HG03159 (cell line): ENCODE data around the gene SPATA2.

ENCODE experiments used
- ATAC-seq: cut with Tn5 transposase; IDR thresholded peaks from one replicate; pipeline ENCODE4 v1.9.1; 2021; ENCODE audit warnings: mild to moderate bottlenecking, moderate library complexity; ENCODE audit not compliant: unreplicated experiment

The SPATA2 gene

GRCh38 chr20:49886571-49887213, 28.6 kb downstream of the SPATA2 start:
- no peak for ATAC-seq

DNA sequence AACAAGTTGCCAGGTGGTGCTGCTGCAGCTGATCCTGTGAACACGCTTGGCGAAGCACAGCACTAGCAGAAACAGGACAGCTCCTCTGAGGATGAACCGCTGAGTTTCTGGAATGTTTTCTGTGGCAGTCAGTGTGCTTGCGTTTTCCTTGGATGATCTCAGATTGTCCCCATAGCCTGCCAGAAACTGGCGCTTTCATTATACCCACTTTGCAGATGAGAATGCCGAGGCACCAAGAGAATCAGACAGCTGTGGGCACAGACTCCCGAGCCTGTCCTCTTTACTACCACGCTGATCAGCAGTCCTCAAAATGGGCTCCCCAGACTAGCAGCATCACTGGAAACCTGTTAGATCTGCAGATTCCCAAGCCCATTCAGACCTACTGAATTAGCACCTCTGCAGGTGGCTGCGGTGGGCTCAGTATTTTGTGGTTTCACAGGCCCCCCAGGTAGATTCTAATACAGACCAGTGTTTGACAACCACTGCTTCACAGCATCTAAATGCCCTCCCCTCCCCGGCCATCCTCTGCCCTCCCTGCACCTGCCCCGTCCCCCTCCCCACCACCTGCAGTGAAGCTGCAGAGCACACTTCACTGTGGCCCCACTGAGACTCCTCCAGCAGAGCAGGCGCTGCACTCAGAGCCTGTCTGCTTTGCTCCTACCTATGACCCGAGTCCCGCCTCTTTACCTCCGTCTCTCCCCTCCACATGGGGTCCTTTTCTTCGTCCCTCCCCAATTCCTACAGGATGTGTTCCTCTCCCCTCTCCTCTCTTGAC, 29.6 kb downstream of the SPATA2 start:
- ATAC-seq, result no peak

DNA sequence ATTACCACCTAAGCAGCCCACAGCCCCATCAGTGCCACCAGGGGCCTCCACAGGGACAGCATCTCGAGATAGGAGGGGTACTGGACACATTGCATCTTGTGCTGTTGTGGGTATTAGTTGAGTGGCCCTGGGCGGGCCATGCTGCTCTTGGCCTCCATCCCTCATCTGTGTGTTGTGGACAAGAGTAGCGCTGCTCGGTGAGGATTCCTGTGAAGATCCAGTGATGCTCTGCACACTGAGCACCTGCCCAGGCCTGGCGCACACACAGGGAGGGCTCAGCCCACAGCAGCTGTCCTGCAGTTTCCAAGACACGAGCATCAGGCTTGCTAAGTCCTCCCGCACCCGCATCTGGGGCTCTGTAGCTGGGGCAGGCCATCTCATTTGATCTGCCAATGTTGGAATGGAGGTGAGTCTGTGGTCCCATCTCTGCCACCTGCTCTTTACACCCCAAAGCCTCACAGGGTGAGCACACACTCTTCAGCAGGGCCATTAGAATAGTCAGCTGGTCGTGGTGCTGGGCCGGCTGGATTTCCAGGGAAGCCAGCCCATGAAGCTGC, 32.0 kb downstream of the SPATA2 start:
- no peak for ATAC-seq

- no peak for ATAC-seq
Measured at GRCh38 chr20:49882171-49882970, 33.0 kb downstream of the SPATA2 start.

DNA sequence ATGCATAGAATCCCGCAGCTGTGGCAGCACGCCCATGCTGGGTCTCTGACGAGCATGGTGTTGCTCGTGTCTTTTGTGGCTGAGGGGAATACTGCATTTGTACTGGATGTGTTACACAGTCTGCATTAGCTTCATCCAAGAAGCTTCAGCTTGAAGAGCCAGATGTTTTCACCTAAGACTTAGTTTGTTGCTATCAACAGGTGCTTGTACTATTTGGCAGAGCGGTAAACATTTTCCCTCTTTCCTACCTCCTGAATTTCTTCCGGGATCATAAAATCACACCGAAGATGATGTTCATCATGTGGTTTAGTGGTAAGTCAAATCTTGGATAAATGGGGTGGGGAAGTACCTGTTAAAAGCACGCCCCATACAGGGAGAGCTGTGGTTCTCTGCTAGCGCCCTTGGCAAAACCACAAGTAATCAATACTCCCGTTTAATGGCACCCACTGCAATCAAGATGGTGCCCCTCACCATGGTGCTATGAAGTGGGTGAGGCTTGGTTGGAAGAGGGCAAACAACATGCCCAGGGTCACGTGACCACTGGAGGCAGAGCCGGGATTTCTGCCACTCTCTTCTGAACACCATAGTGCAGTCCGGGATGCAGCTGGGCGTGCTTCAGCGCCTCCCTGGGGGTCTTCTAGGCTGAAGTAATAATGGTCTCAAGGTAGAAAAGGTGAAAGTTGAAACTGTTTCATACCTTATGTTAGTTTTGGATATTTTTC, 34.4 kb downstream of the SPATA2 start:
- ATAC-seq, result no peak

GRCh38 chr20:49880177-49880576, 35.2 kb downstream of the SPATA2 start:
- no peak for ATAC-seq

GRCh38 chr20:49878977-49879376, 36.4 kb downstream of the SPATA2 start:
- ATAC-seq, result no peak

- no peak for ATAC-seq
Measured at GRCh38 chr20:49877386-49877921, 37.9 kb downstream of the SPATA2 start.

DNA sequence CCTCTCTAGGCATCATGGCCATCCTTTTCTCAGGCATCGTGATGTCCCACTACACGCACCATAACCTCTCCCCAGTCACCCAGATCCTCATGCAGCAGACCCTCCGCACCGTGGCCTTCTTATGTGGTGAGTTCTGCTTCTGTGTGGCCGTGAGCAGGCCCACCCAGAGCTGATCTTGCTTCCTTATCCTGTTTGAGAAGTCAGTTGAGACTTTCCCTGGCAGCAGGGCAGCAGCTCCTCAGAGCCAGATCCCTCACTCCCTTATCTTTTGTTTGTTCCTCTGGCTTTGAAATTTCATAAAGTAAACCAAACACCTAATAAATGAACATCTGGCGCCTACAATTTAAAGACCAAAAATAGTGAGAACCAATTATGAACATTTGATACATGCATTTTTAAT, 40.6 kb downstream of the SPATA2 start:
- ATAC-seq, result no peak

DNA sequence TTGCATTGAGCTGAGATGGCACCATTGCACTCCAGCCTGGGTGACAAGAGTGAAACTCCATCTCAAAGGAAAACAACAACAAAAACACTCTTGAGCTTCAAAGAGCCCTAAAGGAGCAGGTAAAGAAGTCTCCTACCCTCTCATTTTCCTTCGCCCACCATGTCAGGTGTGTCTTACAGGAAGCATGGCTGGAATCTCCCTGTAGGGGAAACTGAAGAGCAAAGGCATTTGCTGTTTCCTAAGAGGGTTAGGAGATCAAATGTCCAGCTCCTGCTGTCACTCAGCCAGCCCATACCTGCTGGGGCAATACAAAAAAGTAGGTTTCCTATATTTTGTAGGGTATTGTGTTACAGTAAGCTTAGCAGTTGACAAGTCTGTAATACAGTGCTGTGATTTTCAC, 43.3 kb downstream of the SPATA2 start:
- no peak for ATAC-seq

DNA sequence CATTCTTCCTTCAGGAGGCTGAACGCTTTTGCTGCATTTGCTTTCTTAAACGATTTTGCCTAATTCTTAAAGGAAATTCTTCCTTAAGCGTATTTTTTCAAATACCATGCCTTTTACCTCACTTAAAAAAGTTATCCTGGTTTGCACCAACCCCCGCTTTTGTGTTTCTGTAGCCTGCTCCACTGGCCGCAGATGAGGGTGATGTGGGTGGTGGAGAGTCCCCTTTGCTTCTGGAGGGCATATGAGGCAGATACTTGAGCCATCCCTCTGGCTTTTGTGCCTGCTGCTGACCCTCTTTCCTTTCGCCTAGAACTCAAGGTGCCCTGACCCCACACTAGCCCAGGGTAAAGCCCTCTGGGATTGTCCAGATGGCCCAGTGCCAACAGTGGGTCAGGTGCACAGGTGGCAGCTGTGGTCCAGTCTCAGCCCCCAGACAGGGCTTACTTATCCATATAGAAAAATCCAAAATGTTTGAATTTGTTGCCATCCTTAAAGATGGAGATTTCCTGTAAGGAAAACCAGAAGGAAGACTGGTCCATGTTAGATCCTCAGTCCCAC, 43.9 kb downstream of the SPATA2 start:
- no peak for ATAC-seq

GRCh38 chr20:49870261-49870660, 45.1 kb downstream of the SPATA2 start:
- ATAC-seq, result no peak

DNA sequence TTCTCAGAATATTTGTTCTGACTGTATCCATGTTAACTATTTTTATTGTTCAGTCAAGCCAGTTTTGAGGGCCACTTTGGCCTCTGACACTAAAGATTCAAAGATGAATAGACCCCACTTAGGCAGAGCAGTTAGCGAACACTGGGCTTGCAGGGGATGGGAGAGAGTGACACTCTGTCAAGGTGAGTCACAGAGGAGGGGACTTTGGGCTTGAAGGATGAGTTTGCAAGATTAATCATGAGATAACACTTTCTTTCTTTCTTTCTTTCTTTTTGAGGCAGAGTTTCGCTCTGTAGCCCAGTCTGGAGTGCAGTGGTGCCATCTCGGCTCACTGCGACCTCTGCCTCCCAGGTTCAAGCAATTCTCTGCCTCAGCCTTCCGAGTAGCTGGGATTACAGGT, 46.4 kb downstream of the SPATA2 start:
- no peak for ATAC-seq

DNA sequence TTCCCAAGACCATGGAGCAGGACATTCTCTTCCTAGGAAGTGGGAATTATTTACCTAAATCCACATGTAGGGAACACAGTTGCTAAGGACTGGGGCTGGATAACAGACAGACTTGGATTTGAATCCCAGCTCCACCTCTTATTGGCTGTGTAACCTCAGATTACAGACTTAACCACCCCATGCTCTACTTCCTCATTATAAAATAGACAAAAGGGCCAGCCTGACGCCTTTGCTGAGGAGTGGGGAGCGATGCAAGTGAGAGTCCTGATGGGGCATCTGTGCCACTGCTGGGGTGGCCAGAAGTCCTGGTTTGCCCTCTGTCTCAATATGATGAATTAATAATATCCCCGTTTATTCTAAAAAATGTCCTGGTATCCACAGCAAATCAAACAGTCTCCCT, 46.8 kb downstream of the SPATA2 start:
- ATAC-seq, result no peak

DNA sequence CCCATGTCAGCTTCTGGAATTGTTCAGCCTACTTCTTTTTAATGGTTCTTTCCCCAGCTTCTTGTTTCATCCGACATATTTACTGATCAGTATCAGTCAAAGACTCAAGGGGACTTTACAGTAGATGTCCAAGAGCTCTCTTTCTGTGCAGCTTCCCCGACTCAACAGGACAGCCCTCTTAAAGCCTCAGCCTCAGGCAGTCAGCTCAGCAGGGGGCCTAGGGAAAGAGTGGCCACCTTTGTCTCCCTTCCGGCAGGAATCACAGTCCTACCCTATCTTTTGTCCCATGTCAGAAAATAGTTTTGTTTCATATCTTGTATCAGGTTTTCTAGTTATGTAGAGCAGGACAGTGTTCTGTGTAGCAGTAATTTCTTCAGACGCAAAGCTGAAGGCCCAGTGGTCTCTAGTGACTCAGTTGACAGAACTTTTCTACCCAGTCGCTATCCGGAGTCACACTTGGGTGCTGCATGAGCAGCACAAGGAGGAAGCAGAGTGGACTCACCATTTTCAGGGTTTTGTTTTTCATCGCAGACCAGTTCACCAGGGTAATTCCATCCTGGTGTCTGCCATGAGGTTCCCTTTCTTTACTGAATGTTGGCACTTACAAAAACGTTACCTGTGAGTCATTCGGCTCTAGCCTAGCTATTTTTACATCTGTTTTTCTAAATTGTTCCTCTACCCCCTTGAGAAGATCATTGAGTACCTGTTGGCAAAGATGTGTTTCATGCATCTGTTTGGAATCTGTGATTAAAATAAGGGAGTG, 47.7 kb downstream of the SPATA2 start:
- no peak for ATAC-seq

DNA sequence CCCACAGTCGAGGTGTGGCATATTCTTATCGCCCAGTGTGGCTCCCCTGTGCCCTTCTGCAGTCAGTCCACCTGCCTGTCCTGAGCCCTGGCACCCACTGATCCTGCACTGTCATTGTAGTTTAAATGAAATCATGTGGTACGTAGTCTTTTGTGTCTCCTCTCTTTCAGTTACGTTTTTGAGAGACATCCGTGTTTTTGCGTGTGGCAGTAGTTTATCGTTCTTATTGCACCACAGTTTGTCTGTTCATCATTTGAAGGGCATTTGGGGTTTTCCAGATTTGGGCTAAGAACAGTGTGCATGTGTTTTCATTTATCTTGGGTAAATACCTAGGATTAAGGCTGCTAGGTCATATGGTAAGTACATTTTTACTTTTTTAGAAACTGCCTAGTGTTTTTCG, 49.3 kb downstream of the SPATA2 start:
- no peak for ATAC-seq

DNA sequence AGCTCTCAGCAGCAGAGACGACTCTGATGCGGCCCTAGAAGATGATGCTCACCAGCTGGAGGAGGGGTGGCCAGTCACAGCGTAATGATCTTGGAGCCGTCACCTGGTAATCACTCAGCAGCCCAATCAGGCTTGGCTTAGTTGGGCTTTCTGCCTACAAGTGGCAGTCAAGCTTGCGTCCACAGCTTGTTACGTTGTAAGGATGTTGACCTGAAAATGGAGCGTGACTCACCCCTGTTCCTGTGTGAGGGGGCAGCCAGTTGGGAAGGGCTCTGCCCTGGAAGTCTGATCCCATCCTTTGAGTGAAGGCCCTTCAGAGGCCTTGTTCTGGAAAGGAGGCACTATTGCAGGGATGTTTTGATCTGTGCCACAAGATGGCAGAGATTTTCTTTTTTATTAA, 49.8 kb downstream of the SPATA2 start:
- ATAC-seq, result no peak

- no peak for ATAC-seq
Measured at GRCh38 chr20:49863666-49864065, 51.7 kb downstream of the SPATA2 start.

DNA sequence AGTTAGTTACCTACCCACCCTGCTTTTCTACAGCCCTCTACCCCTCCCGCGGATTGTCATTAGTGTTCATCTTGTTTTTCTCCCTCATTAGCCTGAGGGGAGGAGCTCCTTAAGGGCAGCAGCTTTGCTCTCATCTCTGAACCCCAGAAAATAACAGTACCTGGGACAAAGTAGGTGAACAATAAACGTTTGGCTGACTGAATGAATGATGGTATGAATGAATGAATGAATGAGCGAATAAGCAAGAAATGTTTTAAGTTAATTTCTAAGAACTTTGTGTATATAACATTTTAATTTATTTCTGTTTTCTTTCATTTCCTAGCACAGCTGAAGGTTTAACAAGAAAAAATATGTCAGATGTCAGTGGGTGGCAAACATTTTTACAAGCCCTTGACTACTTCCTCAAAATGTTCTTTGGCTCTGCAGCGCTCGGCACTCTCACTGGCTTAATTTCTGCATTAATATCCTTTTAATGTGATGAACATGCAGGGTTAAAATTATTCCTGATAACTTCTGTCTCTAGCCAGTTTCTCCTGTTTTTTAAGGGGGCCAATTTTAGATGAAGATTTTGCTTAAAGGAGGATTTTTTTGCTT, 52.6 kb downstream of the SPATA2 start:
- no peak for ATAC-seq
